Measurements from ENCODE around the gene MAGI3.

- TF ChIP-seq CTCF (IDR thresholded peaks at IDR 0.05), result no peak
- TF ChIP-seq POLR2A (IDR thresholded peaks at IDR 0.05), result no peak
Observed at GRCh38 chr1:113666126-113666525, 275.8 kb downstream of the MAGI3 start.
